ENCODE data around the gene C2orf68.
A peak's percentile ranks its signal among the peaks of the same experiment; 100 is the strongest.
"Not testable (repeated sequence)": the region's sequence is repeated elsewhere in the genome, so short reads cannot be mapped to it uniquely, and the experiment has no call there.

C2orf68 gene

DNA sequence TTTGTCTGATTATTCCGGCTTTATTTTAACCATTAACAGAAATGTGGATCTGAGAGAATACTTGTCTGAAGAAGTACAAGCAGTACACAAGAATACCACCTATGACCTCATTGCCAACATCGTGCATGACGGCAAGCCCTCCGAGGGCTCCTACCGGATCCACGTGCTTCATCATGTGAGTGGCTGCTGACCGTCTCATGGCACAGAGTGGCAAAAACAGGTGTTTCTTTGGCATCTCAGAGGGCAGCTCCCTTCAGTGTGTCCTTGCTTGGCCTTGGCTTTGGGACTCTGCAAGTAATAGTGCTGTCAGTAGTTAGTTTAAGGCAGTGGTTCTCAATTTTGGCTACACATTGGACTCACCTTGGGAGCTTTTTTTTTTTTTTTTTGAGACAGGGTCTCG is 33.0 kb upstream of the C2orf68 start:
- DNase-seq (ENCODE audit: low read depth, low spot score), result no peak
- TF ChIP-seq EZH2 (IDR thresholded peaks at IDR 0.05) (no peak), FOXP2 (optimal IDR thresholded peaks at IDR 0.05; ENCODE audit: control extremely low read depth, extremely low read length, insufficient read depth) (no peak), POLR2AphosphoS5 (IDR thresholded peaks at IDR 0.05; ENCODE audit: borderline replicate concordance, low read depth, low read length) (no peak)
- no peaks in the 10 kb centered on the region for H3K9me3 ChIP-seq (ENCODE audit: low read depth, low read length)
- no peak overlapping the region for H3K4me3 ChIP-seq
- H3K27ac ChIP-seq, result no peak overlapping the region
- peaks cover 96% of the 10 kb centered on the region for H3K36me3 ChIP-seq (ENCODE audit: insufficient read depth, low read length)
- no peak overlapping the region for H3K9ac ChIP-seq (ENCODE audit: insufficient read length)

DNA sequence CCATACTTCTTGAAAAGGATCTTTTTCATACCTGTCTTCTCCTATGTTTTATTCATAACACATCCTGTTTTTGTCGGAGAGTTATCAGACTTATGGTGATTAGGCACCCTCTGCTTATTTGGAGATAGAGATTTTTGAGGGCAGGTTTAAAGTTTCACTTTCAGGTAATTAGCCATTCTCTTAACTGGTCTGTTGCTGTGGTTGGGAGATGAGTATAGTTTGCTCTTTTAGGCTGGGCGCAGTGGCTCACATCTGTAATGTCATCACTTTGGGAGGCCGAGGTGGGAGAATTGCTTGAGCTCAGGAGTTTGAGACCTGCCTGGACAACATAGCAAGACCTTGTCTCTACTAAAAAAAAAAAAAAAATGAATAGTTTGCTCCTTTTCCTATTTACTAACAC is 30.9 kb upstream of the C2orf68 start:
- no peaks in the 10 kb centered on the region for H3K9me3 ChIP-seq (ENCODE audit: low read depth, low read length)
- DNase-seq (ENCODE audit: low read depth, low spot score), result no peak
- peaks cover 94% of the 10 kb centered on the region for H3K36me3 ChIP-seq (ENCODE audit: insufficient read depth, low read length)
- H3K9ac ChIP-seq (ENCODE audit: insufficient read length), result no peak overlapping the region
- no peak for TF ChIP-seq FOXP2 (optimal IDR thresholded peaks at IDR 0.05; ENCODE audit: control extremely low read depth, extremely low read length, insufficient read depth)
- H3K4me3 ChIP-seq, result no peak overlapping the region
- H3K27ac ChIP-seq, result no peak overlapping the region

DNA sequence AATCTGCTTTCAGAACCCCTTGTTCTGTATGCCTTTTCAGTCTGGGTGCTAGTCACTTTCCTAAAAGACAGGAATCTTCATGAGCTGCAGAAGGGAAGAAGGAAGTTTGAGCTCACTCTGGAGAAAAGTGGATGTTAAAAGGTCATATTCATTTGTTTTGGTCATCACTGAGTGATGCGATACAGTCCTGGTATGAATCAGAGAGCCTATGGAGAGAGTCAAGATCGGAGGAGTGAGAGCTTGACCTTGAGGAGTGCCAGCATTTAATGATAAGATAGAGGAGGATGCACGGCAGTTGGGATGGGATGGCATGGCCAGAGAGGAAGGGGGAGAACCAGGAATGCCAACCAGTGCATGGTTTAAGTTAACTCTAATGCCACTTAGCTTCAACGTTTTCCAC is 23.8 kb upstream of the C2orf68 start:
- Histone ChIP-seq H3K9me3 (ENCODE audit: low read depth, low read length) (no peaks in the 10 kb centered on the region), H3K9ac (ENCODE audit: insufficient read length) (no peak overlapping the region), H3K36me3 (ENCODE audit: insufficient read depth, low read length) (peaks cover 89% of the 10 kb centered on the region), H3K27ac (no peak overlapping the region), H3K4me3 (no peak overlapping the region)
- no peak for TF ChIP-seq FOXP2 (optimal IDR thresholded peaks at IDR 0.05; ENCODE audit: control extremely low read depth, extremely low read length, insufficient read depth)
- TF ChIP-seq POLR2AphosphoS5 (IDR thresholded peaks at IDR 0.05; ENCODE audit: borderline replicate concordance, low read depth, low read length), result no peak
- no peak for TF ChIP-seq EZH2 (IDR thresholded peaks at IDR 0.05)
- no peak for DNase-seq (ENCODE audit: low read depth, low spot score)

DNA sequence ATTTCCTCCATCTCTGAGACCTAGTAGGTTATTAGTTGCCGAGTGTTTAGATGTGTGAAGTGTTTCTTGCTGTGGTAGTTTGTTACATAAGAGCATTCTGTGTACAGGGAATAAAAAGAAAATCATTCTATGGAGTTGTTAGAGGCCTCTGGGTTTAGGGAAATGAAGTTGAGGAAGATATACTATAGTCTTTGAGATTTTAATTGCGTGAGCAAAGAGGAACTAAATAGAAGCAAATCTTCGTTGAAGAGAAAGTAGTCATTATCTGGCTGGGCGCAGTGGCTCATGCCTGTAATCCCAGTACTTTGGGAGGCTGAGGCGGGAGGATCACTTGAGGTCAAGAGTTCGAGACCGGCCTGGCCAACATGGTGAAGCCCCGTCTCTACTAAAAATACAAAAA is 23.1 kb upstream of the C2orf68 start:
- Histone ChIP-seq H3K4me3 (no peak overlapping the region), H3K9ac (ENCODE audit: insufficient read length) (no peak overlapping the region), H3K36me3 (ENCODE audit: insufficient read depth, low read length) (peaks cover 91% of the 10 kb centered on the region), H3K9me3 (ENCODE audit: low read depth, low read length) (no peaks in the 10 kb centered on the region), H3K27ac (no peak overlapping the region)
- no peak for TF ChIP-seq FOXP2 (optimal IDR thresholded peaks at IDR 0.05; ENCODE audit: control extremely low read depth, extremely low read length, insufficient read depth)
- TF ChIP-seq POLR2AphosphoS5 (IDR thresholded peaks at IDR 0.05; ENCODE audit: borderline replicate concordance, low read depth, low read length), result no peak
- TF ChIP-seq EZH2 (IDR thresholded peaks at IDR 0.05), result no peak
- no peak for DNase-seq (ENCODE audit: low read depth, low spot score)

DNA sequence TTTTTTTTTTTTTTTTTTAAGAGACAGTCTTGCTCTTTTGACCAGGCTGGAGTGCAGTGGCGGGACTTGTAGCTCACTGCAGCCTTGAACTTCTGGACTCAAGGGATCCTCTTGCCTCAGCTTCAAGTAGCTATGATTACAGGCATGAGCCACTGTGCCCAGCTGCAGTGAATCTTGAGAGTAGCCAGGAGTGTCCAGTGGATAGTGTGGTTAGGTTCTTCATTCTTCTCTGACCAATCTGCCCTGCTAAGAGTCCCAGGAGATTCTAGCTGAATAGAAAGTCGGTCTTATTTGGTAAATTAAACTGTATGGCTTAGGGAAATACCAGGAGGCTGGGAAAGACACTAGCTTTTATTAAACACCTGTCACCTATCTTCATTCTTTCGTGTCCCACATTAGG is 19.4 kb upstream of the C2orf68 start:
- Histone ChIP-seq H3K4me3 (no peak overlapping the region), H3K9me3 (ENCODE audit: low read depth, low read length) (no peaks in the 10 kb centered on the region), H3K9ac (ENCODE audit: insufficient read length) (no peak overlapping the region), H3K27ac (no peak overlapping the region), H3K36me3 (ENCODE audit: insufficient read depth, low read length) (peaks cover 88% of the 10 kb centered on the region)
- no peak for DNase-seq (ENCODE audit: low read depth, low spot score)
- TF ChIP-seq FOXP2 (optimal IDR thresholded peaks at IDR 0.05; ENCODE audit: control extremely low read depth, extremely low read length, insufficient read depth) (no peak), POLR2AphosphoS5 (IDR thresholded peaks at IDR 0.05; ENCODE audit: borderline replicate concordance, low read depth, low read length) (no peak), EZH2 (IDR thresholded peaks at IDR 0.05) (no peak)

DNA sequence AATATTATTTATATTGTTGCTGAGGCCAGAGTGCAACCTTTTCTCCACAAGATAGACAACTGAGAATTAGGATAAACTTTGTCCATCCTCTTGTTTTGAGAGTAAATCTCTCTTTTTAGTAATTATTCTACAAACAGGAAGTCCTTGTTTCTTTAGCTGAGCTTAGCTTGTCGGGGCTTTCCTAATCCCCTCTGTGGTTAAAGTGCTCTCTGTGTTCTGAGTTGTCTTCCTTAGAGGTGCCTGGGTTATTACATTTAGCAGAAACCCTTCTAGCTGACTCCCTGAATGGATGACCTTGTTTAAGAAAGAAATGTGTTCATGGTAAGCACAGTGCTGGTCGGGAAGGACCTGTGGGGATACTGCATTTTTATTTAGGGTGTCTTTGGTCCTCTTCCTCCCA is 16.8 kb upstream of the C2orf68 start:
- Histone ChIP-seq H3K36me3 (ENCODE audit: insufficient read depth, low read length) (peaks cover 92% of the 10 kb centered on the region), H3K27ac (no peak overlapping the region), H3K9ac (ENCODE audit: insufficient read length) (no peak overlapping the region), H3K9me3 (ENCODE audit: low read depth, low read length) (no peaks in the 10 kb centered on the region), H3K4me3 (no peak overlapping the region)
- TF ChIP-seq FOXP2 (optimal IDR thresholded peaks at IDR 0.05; ENCODE audit: control extremely low read depth, extremely low read length, insufficient read depth) (no peak), EZH2 (IDR thresholded peaks at IDR 0.05) (no peak), POLR2AphosphoS5 (IDR thresholded peaks at IDR 0.05; ENCODE audit: borderline replicate concordance, low read depth, low read length) (no peak)
- no peak for DNase-seq (ENCODE audit: low read depth, low spot score)

DNA sequence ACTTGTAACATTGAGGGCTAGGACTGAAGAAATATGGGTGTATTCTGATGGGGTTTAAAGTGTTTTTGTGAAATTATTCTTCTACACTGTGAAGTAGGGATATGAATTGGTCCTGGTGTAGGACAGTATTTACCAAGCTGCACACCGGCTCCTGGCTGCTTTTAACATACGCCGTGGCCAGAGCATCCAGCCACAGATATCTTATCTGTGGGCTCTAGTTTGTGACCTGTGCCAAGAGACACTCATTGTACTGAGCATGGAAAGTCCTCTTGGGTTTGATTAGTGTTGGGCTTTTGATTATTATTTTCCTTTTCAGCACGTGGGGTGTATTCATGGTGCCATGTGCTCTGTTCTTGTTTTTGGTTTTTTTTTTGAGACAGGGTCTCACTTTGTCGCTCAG is 12.1 kb upstream of the C2orf68 start:
- TF ChIP-seq FOXP2 (optimal IDR thresholded peaks at IDR 0.05; ENCODE audit: control extremely low read depth, extremely low read length, insufficient read depth), result no peak
- no peak for TF ChIP-seq EZH2 (IDR thresholded peaks at IDR 0.05)
- TF ChIP-seq POLR2AphosphoS5 (IDR thresholded peaks at IDR 0.05; ENCODE audit: borderline replicate concordance, low read depth, low read length), result no peak

DNA sequence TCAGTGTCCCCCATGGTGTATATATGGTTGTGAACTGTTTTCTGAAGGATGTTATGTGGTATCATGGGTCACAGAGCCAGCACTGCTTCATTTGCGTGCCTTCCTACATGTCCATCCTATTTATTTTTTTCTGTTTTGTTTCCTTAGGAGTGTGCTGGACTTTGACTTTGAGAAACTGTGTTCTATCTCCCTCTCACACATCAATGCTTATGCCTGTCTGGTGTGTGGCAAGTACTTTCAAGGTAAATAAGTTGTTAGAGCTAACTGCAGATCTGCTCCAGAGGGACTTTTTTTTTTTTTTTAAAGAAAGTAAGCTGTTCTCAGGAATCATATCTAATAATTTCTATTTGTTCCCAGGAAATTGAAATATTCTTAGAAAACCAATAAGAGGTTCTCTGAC is 9.5 kb upstream of the C2orf68 start:
- Histone ChIP-seq H3K9ac (ENCODE audit: insufficient read length) (no peak overlapping the region), H3K27ac (no peak overlapping the region), H3K9me3 (ENCODE audit: low read depth, low read length) (no peaks in the 10 kb centered on the region), H3K36me3 (ENCODE audit: insufficient read depth, low read length) (peaks cover 78% of the 10 kb centered on the region), H3K4me3 (no peak overlapping the region)
- TF ChIP-seq FOXP2 (optimal IDR thresholded peaks at IDR 0.05; ENCODE audit: control extremely low read depth, extremely low read length, insufficient read depth) (no peak), POLR2AphosphoS5 (IDR thresholded peaks at IDR 0.05; ENCODE audit: borderline replicate concordance, low read depth, low read length) (no peak), EZH2 (IDR thresholded peaks at IDR 0.05) (no peak)
- DNase-seq (ENCODE audit: low read depth, low spot score), result no peak

More for the DNA sequence above, 12.1 kb upstream of the C2orf68 start:
- Histone ChIP-seq H3K9me3 (ENCODE audit: low read depth, low read length) (no peaks in the 10 kb centered on the region), H3K36me3 (ENCODE audit: insufficient read depth, low read length) (peaks cover 91% of the 10 kb centered on the region), H3K9ac (ENCODE audit: insufficient read length) (no peak overlapping the region), H3K4me3 (no peak overlapping the region), H3K27ac (no peak overlapping the region)
- no peak for DNase-seq (ENCODE audit: low read depth, low spot score)

DNA sequence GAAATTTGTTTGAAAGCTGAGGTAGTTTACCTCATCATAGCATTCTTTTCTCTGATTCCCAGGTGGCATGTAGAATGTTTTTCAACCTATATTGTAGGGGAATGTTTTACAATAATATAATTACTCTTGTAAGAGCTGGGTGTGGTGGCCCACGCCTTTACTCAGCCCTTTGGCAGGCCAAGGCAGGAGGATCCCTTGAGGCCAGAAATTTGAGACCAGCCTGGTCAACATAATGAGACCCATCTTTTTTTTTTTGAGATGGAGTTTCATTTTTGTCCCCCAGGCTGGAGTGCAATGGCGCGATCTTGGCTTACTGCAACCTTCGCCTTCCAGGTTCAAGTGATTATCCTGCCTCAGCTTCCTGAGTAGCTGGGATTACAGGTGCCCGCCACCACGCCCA is 7.8 kb upstream of the C2orf68 start:
- DNase-seq (ENCODE audit: low read depth, low spot score), result no peak
- Histone ChIP-seq H3K9me3 (ENCODE audit: low read depth, low read length) (no peaks in the 10 kb centered on the region), H3K4me3 (no peak overlapping the region), H3K9ac (ENCODE audit: insufficient read length) (no peak overlapping the region), H3K36me3 (ENCODE audit: insufficient read depth, low read length) (peaks cover 62% of the 10 kb centered on the region), H3K27ac (no peak overlapping the region)
- TF ChIP-seq POLR2AphosphoS5 (IDR thresholded peaks at IDR 0.05; ENCODE audit: borderline replicate concordance, low read depth, low read length) (no peak), FOXP2 (optimal IDR thresholded peaks at IDR 0.05; ENCODE audit: control extremely low read depth, extremely low read length, insufficient read depth) (no peak), EZH2 (IDR thresholded peaks at IDR 0.05) (no peak)

DNA sequence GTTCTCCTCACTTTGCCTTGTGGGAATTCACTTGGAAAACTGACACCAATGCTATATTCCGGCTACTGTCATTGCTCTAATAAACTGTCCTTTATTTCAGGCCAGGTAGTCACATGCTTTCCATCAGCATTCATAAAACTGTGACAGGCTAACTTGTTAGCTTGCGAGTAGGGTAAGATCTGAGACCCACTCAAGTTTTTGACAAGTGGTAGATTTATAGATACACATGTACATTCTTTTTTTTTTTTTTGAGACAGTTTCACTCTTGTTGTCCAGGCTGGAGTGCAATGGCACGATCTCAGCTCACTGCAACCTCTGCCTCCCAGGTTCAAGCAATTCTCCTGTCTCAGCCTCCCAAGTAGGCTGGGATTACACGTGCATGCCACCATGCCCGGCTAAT is 5.9 kb upstream of the C2orf68 start:
- peaks cover 45% of the 10 kb centered on the region for H3K36me3 ChIP-seq (ENCODE audit: insufficient read depth, low read length)
- H3K9ac ChIP-seq (ENCODE audit: insufficient read length), result peak overlapping the region; percentile 92
- H3K9me3 ChIP-seq (ENCODE audit: low read depth, low read length); H3K27ac ChIP-seq; DNase-seq (ENCODE audit: low read depth, low spot score): not testable (repeated sequence)
- peak overlapping the region; percentile 99 for H3K4me3 ChIP-seq

Measured in SK-N-MC (cell line).